NCI-H748 (cell line): ENCODE data around the gene STMN1.

ENCODE experiments used
- DNase-seq: peaks from one replicate; lab custom pipeline; 2025; ENCODE audit not compliant: unreplicated experiment; lab: John Stamatoyannopoulos, UW

STMN1 gene

DNA sequence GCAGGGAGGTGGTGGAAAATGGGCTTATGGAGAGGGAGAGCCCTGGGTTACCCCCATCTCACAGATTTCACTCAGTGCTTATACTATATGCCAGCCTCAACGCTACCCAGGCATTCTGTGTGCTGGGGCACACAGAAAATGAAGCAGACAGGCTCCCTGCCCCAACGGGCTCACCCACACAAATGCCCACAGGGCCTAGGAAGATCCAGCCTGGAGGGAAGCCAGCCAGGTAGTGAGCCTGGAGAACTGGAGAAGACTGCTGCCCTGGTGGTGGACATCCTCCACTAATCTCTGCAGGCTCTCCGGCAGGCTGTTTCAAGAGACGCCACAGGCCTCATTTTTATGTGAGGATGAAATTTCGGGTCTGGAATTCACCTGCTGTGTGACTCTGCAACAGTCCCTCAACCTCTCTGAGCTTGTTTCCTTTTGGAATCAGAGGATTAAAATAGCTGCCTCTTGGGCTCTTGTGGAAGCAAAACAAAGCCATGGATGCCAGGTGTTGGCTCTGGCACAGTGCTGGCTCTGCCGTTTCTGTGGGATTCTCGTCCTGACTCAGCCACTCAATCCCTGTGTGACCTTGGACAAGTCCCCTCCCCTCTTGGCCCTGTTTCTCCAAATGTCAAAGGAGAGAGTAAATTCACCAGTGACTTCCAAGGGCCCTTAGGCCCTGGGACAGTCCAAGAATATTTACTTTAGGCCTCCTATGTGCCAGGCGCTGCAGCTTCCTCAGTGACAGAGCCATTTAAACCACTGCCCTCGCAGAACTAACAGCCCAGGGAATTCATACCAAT, 34.3 kb downstream of the STMN1 start:
- DNase-seq: no peak

DNA sequence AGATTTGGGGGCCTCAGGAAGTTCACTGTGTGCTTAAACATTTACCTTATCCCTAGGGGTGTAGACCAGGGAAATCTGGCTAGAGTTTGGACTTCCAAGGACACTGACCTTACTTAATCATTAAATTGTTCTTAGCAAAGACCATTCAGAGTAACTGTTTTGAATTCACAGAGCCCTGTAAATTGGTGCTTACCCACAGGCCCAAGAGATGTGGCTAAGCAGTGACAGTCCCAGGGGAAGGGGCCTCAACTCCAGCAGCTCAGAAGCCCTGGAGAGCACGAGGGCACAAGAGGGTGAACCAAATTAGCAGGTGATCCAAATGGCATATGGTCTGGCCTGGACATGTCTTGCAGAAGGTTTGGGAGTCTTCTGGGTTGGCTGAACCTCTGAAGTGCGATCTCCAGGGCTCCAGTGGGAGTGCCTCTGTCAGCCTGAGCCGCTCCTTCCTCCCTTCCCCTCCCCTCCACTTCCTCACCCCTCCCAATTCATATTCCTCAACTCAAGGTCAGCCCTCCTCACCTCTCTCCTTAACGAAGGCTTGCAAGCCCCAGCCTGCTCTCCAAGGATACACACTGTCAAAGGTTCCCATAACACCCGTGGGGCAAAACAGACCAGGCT, 35.0 kb downstream of the STMN1 start:
- no peak for DNase-seq

GRCh38 chr1:25870614-25871013, 35.6 kb downstream of the STMN1 start:
- no peak for DNase-seq

GRCh38 chr1:25869909-25870606, 36.2 kb downstream of the STMN1 start:
- DNase-seq: no peak

GRCh38 chr1:25867210-25867991, 38.8 kb downstream of the STMN1 start:
- DNase-seq: no peak

GRCh38 chr1:25866288-25866687, 39.9 kb downstream of the STMN1 start:
- no peak for DNase-seq

GRCh38 chr1:25864434-25864833, 41.8 kb downstream of the STMN1 start:
- no peak for DNase-seq

DNA sequence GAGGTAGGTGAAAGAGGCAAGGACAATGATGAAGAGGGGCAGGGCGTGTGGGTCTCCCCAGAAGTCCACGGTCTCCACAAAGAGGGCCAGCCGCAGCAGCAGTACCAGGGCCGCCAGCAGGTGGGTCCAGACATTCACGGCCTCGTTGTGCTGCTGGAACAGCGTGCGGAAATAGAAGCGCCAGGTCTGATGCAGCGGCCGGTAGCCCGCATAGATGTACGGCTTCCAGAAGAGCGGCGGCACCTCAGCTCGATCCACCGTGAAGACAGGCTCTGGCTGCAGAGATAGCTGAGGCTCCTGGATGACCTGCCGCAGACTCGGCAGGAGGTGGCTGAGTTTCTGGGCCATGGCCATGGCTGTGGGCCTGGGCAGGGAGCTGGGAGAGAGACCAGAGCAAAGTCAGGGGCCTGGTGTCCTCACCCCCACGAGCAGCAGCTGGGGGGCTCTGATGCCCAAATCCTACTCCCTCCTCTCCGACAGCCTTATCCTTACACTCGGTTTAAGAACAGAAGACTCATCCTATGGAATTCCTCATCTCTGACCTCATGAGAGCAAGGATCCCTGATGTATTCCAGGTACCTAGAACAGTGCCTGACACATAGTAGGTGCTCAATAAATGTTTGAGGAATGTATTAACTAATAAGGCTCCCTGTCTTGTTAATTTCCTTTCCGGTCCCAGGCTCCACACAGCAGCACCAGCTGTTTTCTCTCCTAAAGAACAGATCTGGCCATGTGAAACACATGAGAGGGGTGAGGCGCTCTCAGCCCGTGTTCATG, 42.5 kb downstream of the STMN1 start:
- DNase-seq: no peak

GRCh38 chr1:25862785-25863485, 43.3 kb downstream of the STMN1 start:
- DNase-seq: no peak

- DNase-seq: no peak
Measured at GRCh38 chr1:25861316-25862286, 44.6 kb downstream of the STMN1 start.

GRCh38 chr1:25858906-25859789, 47.1 kb downstream of the STMN1 start, which contains the start of gene AUNIP:
Gene AUNIP (minus strand): TSS chr1:25859457. CDS start chr1:25859357, 100 bp downstream.
- DNase-seq: peak; percentile 77

- DNase-seq: no peak
Measured at GRCh38 chr1:25858494-25858893, 47.7 kb downstream of the STMN1 start.

DNA sequence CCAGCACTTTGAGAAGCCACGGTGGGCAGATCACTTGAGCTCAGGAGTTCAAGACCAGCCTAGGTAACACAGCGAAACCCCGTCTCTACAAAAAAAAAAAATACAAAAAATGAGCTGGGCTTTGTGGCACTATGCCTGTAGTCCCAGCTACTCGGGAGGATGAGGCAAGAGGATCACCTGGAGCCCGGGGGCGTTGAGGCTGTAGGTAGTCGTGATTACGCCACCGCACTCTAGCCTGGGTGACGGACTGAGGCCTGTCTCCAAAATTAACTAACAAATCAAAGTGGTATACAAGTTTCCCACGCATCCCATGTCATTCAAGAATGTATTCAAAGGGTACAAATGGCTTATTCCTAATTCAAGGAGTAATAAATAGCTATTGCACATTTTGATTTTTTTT, 49.4 kb downstream of the STMN1 start:
- no peak for DNase-seq

- DNase-seq: no peak
Measured at GRCh38 chr1:25854554-25854953, 51.7 kb downstream of the STMN1 start.
